ENCODE results near the gene RAB9A.

The RAB9A gene

DNA sequence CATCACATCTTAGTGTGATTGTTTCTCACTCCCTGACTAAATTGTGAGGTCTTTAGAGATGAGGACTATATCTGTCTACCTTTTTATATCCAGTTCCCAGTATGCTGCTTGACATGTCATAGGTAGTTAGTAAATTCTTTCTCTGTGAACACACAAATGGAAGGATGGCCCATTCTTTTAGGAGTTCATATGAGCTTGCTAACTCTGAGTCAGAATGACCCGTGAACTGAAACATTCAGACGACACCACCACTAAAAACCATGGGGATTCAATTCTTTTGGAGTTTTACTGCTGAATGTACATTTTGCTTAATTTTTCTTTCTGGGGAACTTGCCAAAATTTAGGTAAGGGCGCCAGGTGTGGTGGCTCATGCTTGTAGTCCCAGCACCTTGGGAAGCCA is 59.6 kb downstream of the RAB9A start:
- no peaks in the 10 kb centered on the region for H3K27me3 ChIP-seq (ENCODE audit: insufficient read depth, low read length, poor library complexity, severe bottlenecking)
- H3K79me2 ChIP-seq (ENCODE audit: insufficient read depth, low read length) = no peaks in the 10 kb centered on the region
- no peak overlapping the region for H3K4me2 ChIP-seq (ENCODE audit: low read depth, low read length, poor library complexity, severe bottlenecking)
- no peaks in the 10 kb centered on the region for H4K20me1 ChIP-seq (ENCODE audit: insufficient read depth, low read length, poor library complexity, severe bottlenecking)
- H3K9ac ChIP-seq (ENCODE audit: low read depth, low read length, poor library complexity, severe bottlenecking) = no peak overlapping the region
- TF ChIP-seq EZH2phosphoT487 (IDR thresholded peaks at IDR 0.05; ENCODE audit: borderline replicate concordance) = no peak
- TF ChIP-seq, protein P1, sequence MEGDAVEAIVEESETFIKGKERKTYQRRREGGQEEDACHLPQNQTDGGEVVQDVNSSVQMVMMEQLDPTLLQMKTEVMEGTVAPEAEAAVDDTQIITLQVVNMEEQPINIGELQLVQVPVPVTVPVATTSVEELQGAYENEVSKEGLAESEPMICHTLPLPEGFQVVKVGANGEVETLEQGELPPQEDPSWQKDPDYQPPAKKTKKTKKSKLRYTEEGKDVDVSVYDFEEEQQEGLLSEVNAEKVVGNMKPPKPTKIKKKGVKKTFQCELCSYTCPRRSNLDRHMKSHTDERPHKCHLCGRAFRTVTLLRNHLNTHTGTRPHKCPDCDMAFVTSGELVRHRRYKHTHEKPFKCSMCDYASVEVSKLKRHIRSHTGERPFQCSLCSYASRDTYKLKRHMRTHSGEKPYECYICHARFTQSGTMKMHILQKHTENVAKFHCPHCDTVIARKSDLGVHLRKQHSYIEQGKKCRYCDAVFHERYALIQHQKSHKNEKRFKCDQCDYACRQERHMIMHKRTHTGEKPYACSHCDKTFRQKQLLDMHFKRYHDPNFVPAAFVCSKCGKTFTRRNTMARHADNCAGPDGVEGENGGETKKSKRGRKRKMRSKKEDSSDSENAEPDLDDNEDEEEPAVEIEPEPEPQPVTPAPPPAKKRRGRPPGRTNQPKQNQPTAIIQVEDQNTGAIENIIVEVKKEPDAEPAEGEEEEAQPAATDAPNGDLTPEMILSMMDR (conservative IDR thresholded peaks at IDR 0.05; ENCODE audit: low read length) = no peak
- no peaks in the 10 kb centered on the region for H3K9me2 ChIP-seq (replicated peaks; ENCODE audit: low read depth, low read length)
- no peaks in the 10 kb centered on the region for H3K4me1 ChIP-seq (ENCODE audit: insufficient read depth, low read length, poor library complexity, severe bottlenecking)
- no peaks in the 10 kb centered on the region for H3F3A ChIP-seq (ENCODE audit: low read depth)
- H3K36me3 ChIP-seq (ENCODE audit: insufficient read depth, low read length) = peaks cover 25% of the 10 kb centered on the region; the same call in 1 of the 2 replicates
- no peak overlapping the region for H2AFZ ChIP-seq (ENCODE audit: low read length)
- H3K9me3 ChIP-seq (ENCODE audit: insufficient read depth, low read depth, low read length) = no peaks in the 10 kb centered on the region
- H3K4me3 ChIP-seq (ENCODE audit: low read length, poor library complexity, severe bottlenecking) = no peak overlapping the region

DNA sequence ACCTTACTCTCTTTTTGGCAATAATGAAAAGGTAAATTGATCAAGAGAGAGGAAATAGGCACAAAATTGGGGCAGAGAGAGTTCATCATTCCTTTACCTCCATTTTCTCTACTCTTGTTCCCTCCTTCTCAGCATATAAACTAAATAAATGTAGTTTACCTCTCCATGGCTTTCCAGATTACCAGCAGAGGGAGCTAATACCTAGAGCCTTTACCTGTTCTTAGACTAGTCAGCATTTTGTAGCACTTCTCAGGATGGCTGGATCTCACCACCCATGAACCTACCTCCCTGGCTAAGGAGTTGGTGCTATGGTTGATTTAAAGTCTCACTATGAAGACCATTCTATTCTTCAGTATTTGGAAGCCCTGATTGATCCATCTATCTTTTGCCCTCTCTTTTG is 61.3 kb downstream of the RAB9A start:
- peaks cover 19% of the 10 kb centered on the region; the same call in 1 of the 2 replicates for H3K36me3 ChIP-seq (ENCODE audit: insufficient read depth, low read length)
- no peaks in the 10 kb centered on the region for H3K9me3 ChIP-seq (ENCODE audit: insufficient read depth, low read depth, low read length)
- no peak overlapping the region for H3K4me3 ChIP-seq (ENCODE audit: low read length, poor library complexity, severe bottlenecking)
- H3K4me1 ChIP-seq (ENCODE audit: insufficient read depth, low read length, poor library complexity, severe bottlenecking) = peaks cover 7% of the 10 kb centered on the region
- no peak overlapping the region for H3K9ac ChIP-seq (ENCODE audit: low read depth, low read length, poor library complexity, severe bottlenecking)
- no peaks in the 10 kb centered on the region for H3K9me2 ChIP-seq (replicated peaks; ENCODE audit: low read depth, low read length)
- TF ChIP-seq, protein P1 (conservative IDR thresholded peaks at IDR 0.05; ENCODE audit: low read length) = peak; percentile 60
- no peak for TF ChIP-seq EZH2phosphoT487 (IDR thresholded peaks at IDR 0.05; ENCODE audit: borderline replicate concordance)
- no peaks in the 10 kb centered on the region for H4K20me1 ChIP-seq (ENCODE audit: insufficient read depth, low read length, poor library complexity, severe bottlenecking)
- no peaks in the 10 kb centered on the region for H3F3A ChIP-seq (ENCODE audit: low read depth)
- H3K4me2 ChIP-seq (ENCODE audit: low read depth, low read length, poor library complexity, severe bottlenecking) = no peak overlapping the region
- no peaks in the 10 kb centered on the region for H3K27me3 ChIP-seq (ENCODE audit: insufficient read depth, low read length, poor library complexity, severe bottlenecking)
- no peak overlapping the region for H2AFZ ChIP-seq (ENCODE audit: low read length)
- H3K79me2 ChIP-seq (ENCODE audit: insufficient read depth, low read length) = no peaks in the 10 kb centered on the region

DNA sequence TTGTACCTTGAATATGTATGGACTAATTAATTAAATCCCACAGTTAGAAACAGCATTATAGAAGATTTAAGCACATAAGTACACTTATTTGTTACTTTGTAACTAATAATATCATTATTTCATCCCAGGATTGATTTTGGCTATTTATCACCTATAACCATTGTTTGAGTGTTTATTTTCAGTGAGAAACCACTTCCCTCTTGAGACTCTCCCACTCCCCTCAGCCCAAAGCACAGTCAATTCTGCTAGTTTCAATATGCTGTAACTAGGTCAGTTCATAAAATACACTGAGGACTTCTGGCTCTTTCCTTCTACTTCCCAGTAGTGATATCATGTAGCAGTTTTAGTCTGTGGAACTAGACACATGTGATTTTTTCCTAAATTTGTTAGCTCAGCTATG is 61.9 kb downstream of the RAB9A start:
- H3K9me2 ChIP-seq (replicated peaks; ENCODE audit: low read depth, low read length) = no peaks in the 10 kb centered on the region
- no peak overlapping the region for H3K4me3 ChIP-seq (ENCODE audit: low read length, poor library complexity, severe bottlenecking)
- H3K4me1 ChIP-seq (ENCODE audit: insufficient read depth, low read length, poor library complexity, severe bottlenecking) = peaks cover 10% of the 10 kb centered on the region
- peaks cover 19% of the 10 kb centered on the region; the same call in 1 of the 2 replicates for H3K36me3 ChIP-seq (ENCODE audit: insufficient read depth, low read length)
- H2AFZ ChIP-seq (ENCODE audit: low read length) = no peak overlapping the region
- no peaks in the 10 kb centered on the region for H3F3A ChIP-seq (ENCODE audit: low read depth)
- no peaks in the 10 kb centered on the region for H3K9me3 ChIP-seq (ENCODE audit: insufficient read depth, low read depth, low read length)
- H3K79me2 ChIP-seq (ENCODE audit: insufficient read depth, low read length) = no peaks in the 10 kb centered on the region
- no peak overlapping the region for H3K4me2 ChIP-seq (ENCODE audit: low read depth, low read length, poor library complexity, severe bottlenecking)
- no peak for TF ChIP-seq EZH2phosphoT487 (IDR thresholded peaks at IDR 0.05; ENCODE audit: borderline replicate concordance)
- TF ChIP-seq, protein P1 (conservative IDR thresholded peaks at IDR 0.05; ENCODE audit: low read length) = no peak
- H3K9ac ChIP-seq (ENCODE audit: low read depth, low read length, poor library complexity, severe bottlenecking) = no peak overlapping the region
- no peaks in the 10 kb centered on the region for H3K27me3 ChIP-seq (ENCODE audit: insufficient read depth, low read length, poor library complexity, severe bottlenecking)
- no peaks in the 10 kb centered on the region for H4K20me1 ChIP-seq (ENCODE audit: insufficient read depth, low read length, poor library complexity, severe bottlenecking)

Measured in Loucy (cell line).